ENCODE data around the gene TSHZ2. TPM values are rescaled to one million over a fixed set of nuclear protein-coding genes. Genes with fewer than 3 reads are reported as not detected.

The TSHZ2 gene
- total RNA-seq, 1 donor from 2014 or later, result 0.06 TPM

GRCh38 chr20:53016071-53016470, 43.9 kb downstream of the TSHZ2 start:
- H3K4me3 ChIP-seq (ENCODE audit: low read depth, low read length), result no peak overlapping the region
- no peak for TF ChIP-seq CTCF (conservative IDR thresholded peaks at IDR 0.05; ENCODE audit: low read depth, low read length)
- DNase-seq (ENCODE audit: low read depth), result no peak

GRCh38 chr20:53016534-53017042, 44.4 kb downstream of the TSHZ2 start:
- TF ChIP-seq CTCF (conservative IDR thresholded peaks at IDR 0.05; ENCODE audit: low read depth, low read length), result no peak
- DNase-seq (ENCODE audit: low read depth), result no peak
- H3K4me3 ChIP-seq (ENCODE audit: low read depth, low read length), result no peak overlapping the region

- no peak overlapping the region for H3K4me3 ChIP-seq (ENCODE audit: low read depth, low read length)
- no peak for DNase-seq (ENCODE audit: low read depth)
- TF ChIP-seq CTCF (conservative IDR thresholded peaks at IDR 0.05; ENCODE audit: low read depth, low read length), result no peak
Measured at GRCh38 chr20:53017206-53017605, 45.0 kb downstream of the TSHZ2 start.

- TF ChIP-seq CTCF (conservative IDR thresholded peaks at IDR 0.05; ENCODE audit: low read depth, low read length), result no peak
- no peak for DNase-seq (ENCODE audit: low read depth)
Measured at GRCh38 chr20:53019464-53019863, 47.3 kb downstream of the TSHZ2 start.

GRCh38 chr20:53020376-53020775, 48.2 kb downstream of the TSHZ2 start:
- no peak for DNase-seq (ENCODE audit: low read depth)
- TF ChIP-seq CTCF (conservative IDR thresholded peaks at IDR 0.05; ENCODE audit: low read depth, low read length), result no peak
- H3K4me3 ChIP-seq (ENCODE audit: low read depth, low read length), result no peak overlapping the region

More at GRCh38 chr20:53019464-53019863, 47.3 kb downstream of the TSHZ2 start:
- H3K4me3 ChIP-seq (ENCODE audit: low read depth, low read length), result no peak overlapping the region

- no peak overlapping the region for H3K4me3 ChIP-seq (ENCODE audit: low read depth, low read length)
- no peak for TF ChIP-seq CTCF (conservative IDR thresholded peaks at IDR 0.05; ENCODE audit: low read depth, low read length)
- DNase-seq (ENCODE audit: low read depth), result no peak
Measured at GRCh38 chr20:53020834-53021233, 48.7 kb downstream of the TSHZ2 start.

GRCh38 chr20:53021934-53022333, 49.8 kb downstream of the TSHZ2 start:
- no peak overlapping the region for H3K4me3 ChIP-seq (ENCODE audit: low read depth, low read length)
- no peak for DNase-seq (ENCODE audit: low read depth)
- no peak for TF ChIP-seq CTCF (conservative IDR thresholded peaks at IDR 0.05; ENCODE audit: low read depth, low read length)
